Transverse colon (tissue), 4 donors: ENCODE measurements around the gene FGA. TPM values are rescaled to one million over a fixed set of nuclear protein-coding genes. Genes with fewer than 3 reads are reported as not detected.

Experiments
- DNase-seq: peaks from one replicate; pipeline ENCODE4 v3.0.0-alpha.2; 2019
- H3K27ac ChIP-seq, 4 donors: fragments of 200-600 bp; sonication (generic); 2 replicates each; pipeline ENCODE4 v1.5.1; 2016 to 2018; ENCODE audit warnings: inconsistent platforms in 4 of 4
- H3K27me3 ChIP-seq: fragments of 200-600 bp; sonication (generic); 2 replicates; pipeline ENCODE4 v1.5.1; 2017; ENCODE audit warnings: inconsistent platforms
- H3K36me3 ChIP-seq, 4 donors: fragments of 200-600 bp; sonication (generic); 2 replicates each; pipeline ENCODE4 v1.5.1; 2017 to 2019; ENCODE audit warnings: inconsistent platforms in 4 of 4
- H3K4me1 ChIP-seq, 4 donors: fragments of 200-600 bp; sonication (generic); 2 replicates each; pipeline ENCODE4 v1.5.1; 2017 to 2020; ENCODE audit warnings: inconsistent platforms in 4 of 4
- H3K4me3 ChIP-seq, 4 donors: fragments of 200-600 bp; sonication (generic); 1 replicate in 1 of 4; 2 replicates in 3 of 4; pipeline versions ENCODE4 v1.5.1 to v1.6.1; 2017 to 2019; ENCODE audit warnings: inconsistent platforms in 4 of 4
- H3K9me3 ChIP-seq, 2 donors: fragments of 200-600 bp; sonication (generic); 2 replicates each; pipeline ENCODE4 v1.5.1; 2017 to 2019; ENCODE audit warnings: inconsistent platforms in 2 of 2
- CTCF ChIP-seq, 5 experiments: fragments of 200-600 bp in 3 of 5; fragments of 450-650 bp in 2 of 5; sonication (generic) in 3 of 5; IDR thresholded peaks; 1 replicate in 2 of 5; 2 replicates in 3 of 5; pipeline ENCODE4 v1.5.1; 2016 to 2017; ENCODE audit warnings: antibody characterized with exemption in 5 of 5, inconsistent platforms in 3 of 5, mild to moderate bottlenecking in 2 of 5, moderate library complexity in 1 of 5
- EP300 ChIP-seq: sonication (generic); formaldehyde crosslinking; IDR thresholded peaks from one replicate; pipeline ENCODE4 v1.6.1; 2017; ENCODE audit warnings: antibody characterized with exemption, low read depth
- POLR2A ChIP-seq: fragments of 450-650 bp; IDR thresholded peaks from one replicate; pipeline ENCODE4 v1.6.1; 2016; ENCODE audit warnings: antibody characterized with exemption, mild to moderate bottlenecking, moderate library complexity
- POLR2AphosphoS5 ChIP-seq, 3 donors: sonication (generic); formaldehyde crosslinking; IDR thresholded peaks; one replicate each; pipeline ENCODE4 v1.6.1; 2016; ENCODE audit warnings: antibody characterized with exemption in 3 of 3
- WGBS, 2 donors: methylation state at CpG; one replicate each; pipeline ENCODE4 v1.1.5; 2018; ENCODE audit warnings: low coverage in 1 of 2; 5-methylcytosine and 5-hydroxymethylcytosine counted together
- in situ Hi-C, 4 donors: fragments of 200-750 bp; cut with MboI; loops; one replicate each; pipeline versions ENCODE4 v1.15.0 to v1.15.1; 2017; ENCODE audit warnings: low sequenced_read_pairs in 3 of 4, low pct_ligation_motif_present in 1 of 4, low pct_unique_long_range_greater_than_20kb in 1 of 4
- intact Hi-C: fragments of 100-400 bp; cut with DNase I; formaldehyde crosslinking; loops from one replicate; pipeline ENCODE4 v1.15.1; 2023; ENCODE audit warnings: low total_unique reads
- total RNA-seq, 4 donors: library from RNA; depleted of rRNA; stranded (reverse); fragments of >200 nt; gene quantifications; one replicate each; pipeline ENCODE4 v1.1.0, GENCODE V29; 2016

The FGA gene
- total RNA-seq, result not detected

- intact Hi-C loops (no loop called here), in situ Hi-C loops (no loop called here)
- Histone ChIP-seq H3K27ac (no peak within 1 kb of the TSS), H3K4me3 (no peak within 1 kb of the TSS), H3K9me3 (no peaks in the 10 kb centered on the region), H3K36me3 (no peaks in the 10 kb centered on the region), H3K27me3 (no peaks in the 10 kb centered on the region), H3K4me1 (peaks cover 0 to 6% (median 0%) of the 10 kb centered on the region in 4 donors)
- whole genome bisulfite sequencing, 2 donors, result 44 to 55% methylated on average over 3 of the region's 3 CpGs
- peak; percentile 12 for DNase-seq
- no peak for TF ChIP-seq POLR2AphosphoS5 (IDR thresholded peaks at IDR 0.05)
- no peak for TF ChIP-seq POLR2A
- TF ChIP-seq EP300, result no peak
- no peak for TF ChIP-seq CTCF (IDR thresholded peaks at IDR 0.05)
These were observed at the start of gene FGA for GRCh38 chr4:154590329-154591006. FGA (minus strand) TSS chr4:154590742; CDS start chr4:154590687, 55 bp downstream.

- Histone ChIP-seq H3K9me3 (no peaks in the 10 kb centered on the region), H3K36me3 (no peaks in the 10 kb centered on the region), H3K4me1 (peaks cover 0 to 3% (median 0%) of the 10 kb centered on the region in 4 donors), H3K4me3 (no peak overlapping the region), H3K27ac (no peak overlapping the region), H3K27me3 (peaks cover 18% of the 10 kb centered on the region)
- in situ Hi-C loops, result loop anchor here in 1 of 4 donors (25.0 kb wide), 1 partner anchor 153 kb away; the partner anchor contains the start of gene RBM46
- TF ChIP-seq POLR2AphosphoS5 (IDR thresholded peaks at IDR 0.05) (no peak), POLR2A (no peak), CTCF (IDR thresholded peaks at IDR 0.05) (no peak), EP300 (no peak)
- intact Hi-C loops, result no loop called here
- 61 to 63% methylated on average over 3 of the region's 3 CpGs for WGBS, 2 donors
- DNase-seq, result no peak
These were observed 43.5 kb upstream of the FGA start for GRCh38 chr4:154634058-154634457.

GRCh38 chr4:154631828-154632227, 41.3 kb upstream of the FGA start:
- 40 to 56% methylated on average over 1 to 2 of the region's 2 CpGs for WGBS, 2 donors
- H3K4me3 ChIP-seq, result no peak overlapping the region
- in situ Hi-C loops, result loop anchor here in 1 of 4 donors (25.0 kb wide), 1 partner anchor 155 kb away; the partner anchor contains the start of gene RBM46
- no peaks in the 10 kb centered on the region for H3K36me3 ChIP-seq
- peaks cover 35% of the 10 kb centered on the region for H3K27me3 ChIP-seq
- no peak overlapping the region for H3K27ac ChIP-seq
- no peaks in the 10 kb centered on the region for H3K9me3 ChIP-seq
- intact Hi-C loops, result no loop called here
- no peak for TF ChIP-seq EP300
- TF ChIP-seq POLR2A, result no peak
- TF ChIP-seq POLR2AphosphoS5 (IDR thresholded peaks at IDR 0.05), result no peak
- no peak for TF ChIP-seq CTCF (IDR thresholded peaks at IDR 0.05)
- no peak for DNase-seq
- H3K4me1 ChIP-seq, result peaks cover 0 to 8% (median 7%) of the 10 kb centered on the region in 4 donors

- Histone ChIP-seq H3K4me1 (peaks cover 0 to 10% (median 10%) of the 10 kb centered on the region in 4 donors), H3K9me3 (no peaks in the 10 kb centered on the region), H3K27ac (no peak overlapping the region), H3K27me3 (peaks cover 44% of the 10 kb centered on the region), H3K4me3 (no peak overlapping the region), H3K36me3 (no peaks in the 10 kb centered on the region)
- TF ChIP-seq EP300 (no peak), POLR2A (no peak), CTCF (IDR thresholded peaks at IDR 0.05) (no peak), POLR2AphosphoS5 (IDR thresholded peaks at IDR 0.05) (no peak)
- intact Hi-C loops (no loop called here), in situ Hi-C loops (loop anchor here in 1 of 4 donors (25.0 kb wide), 1 partner anchor 157 kb away; the partner anchor contains the start of gene RBM46)
- no peak for DNase-seq
These were observed 39.8 kb upstream of the FGA start for GRCh38 chr4:154630324-154630723.
